HG02973 (cell line): ENCODE results near the gene SP110.

Experiments
- ATAC-seq: cut with Tn5 transposase; IDR thresholded peaks from one replicate; pipeline ENCODE4 v1.9.1; 2021; ENCODE audit warnings: moderate library complexity; ENCODE audit not compliant: unreplicated experiment

Gene SP110

GRCh38 chr2:230172852-230173251, 46.9 kb downstream of the SP110 start:
- ATAC-seq, result no peak

GRCh38 chr2:230172156-230172555, 47.6 kb downstream of the SP110 start:
- no peak for ATAC-seq

GRCh38 chr2:230170532-230170931, 49.3 kb downstream of the SP110 start:
- no peak for ATAC-seq

- no peak for ATAC-seq
These were observed 53.1 kb downstream of the SP110 start for GRCh38 chr2:230166557-230167170.

GRCh38 chr2:230164139-230164538, 55.6 kb downstream of the SP110 start:
- ATAC-seq, result no peak

GRCh38 chr2:230162981-230163380, 56.8 kb downstream of the SP110 start:
- ATAC-seq, result no peak

- no peak for ATAC-seq
These were observed 58.6 kb downstream of the SP110 start for GRCh38 chr2:230161184-230161583.

GRCh38 chr2:230160112-230160660, 59.6 kb downstream of the SP110 start:
- no peak for ATAC-seq

- no peak for ATAC-seq
These were observed 61.3 kb downstream of the SP110 start for GRCh38 chr2:230158468-230158867.

- ATAC-seq, result no peak
These were observed 62.7 kb downstream of the SP110 start for GRCh38 chr2:230156782-230157699.

- ATAC-seq, result no peak
These were observed 64.4 kb downstream of the SP110 start for GRCh38 chr2:230155359-230155758.

GRCh38 chr2:230153390-230153976, 66.3 kb downstream of the SP110 start:
- ATAC-seq, result no peak

- no peak for ATAC-seq
These were observed 67.5 kb downstream of the SP110 start for GRCh38 chr2:230152334-230152733.

- no peak for ATAC-seq
These were observed 75.4 kb downstream of the SP110 start for GRCh38 chr2:230144355-230144754.

GRCh38 chr2:230140667-230141066, 79.1 kb downstream of the SP110 start:
- ATAC-seq, result no peak

- no peak for ATAC-seq
These were observed 81.8 kb downstream of the SP110 start for GRCh38 chr2:230137902-230138539.

- no peak for ATAC-seq
These were observed 84.7 kb downstream of the SP110 start for GRCh38 chr2:230135130-230135525.

- no peak for ATAC-seq
These were observed 85.2 kb downstream of the SP110 start for GRCh38 chr2:230134496-230135129.

GRCh38 chr2:230131366-230131765, 88.4 kb downstream of the SP110 start:
- no peak for ATAC-seq

GRCh38 chr2:230130668-230131364, 89.0 kb downstream of the SP110 start:
- no peak for ATAC-seq
